Islet precursor cell (in vitro differentiated cells): ENCODE measurements around the gene MED13L.
"Not testable (repeated sequence)": the region's sequence is repeated elsewhere in the genome, so short reads cannot be mapped to it uniquely, and the experiment has no call there.

ENCODE experiments used
- DNase-seq: peaks from one replicate; pipeline ENCODE4 v3.0.0-alpha.2; 2018

Gene MED13L

DNA sequence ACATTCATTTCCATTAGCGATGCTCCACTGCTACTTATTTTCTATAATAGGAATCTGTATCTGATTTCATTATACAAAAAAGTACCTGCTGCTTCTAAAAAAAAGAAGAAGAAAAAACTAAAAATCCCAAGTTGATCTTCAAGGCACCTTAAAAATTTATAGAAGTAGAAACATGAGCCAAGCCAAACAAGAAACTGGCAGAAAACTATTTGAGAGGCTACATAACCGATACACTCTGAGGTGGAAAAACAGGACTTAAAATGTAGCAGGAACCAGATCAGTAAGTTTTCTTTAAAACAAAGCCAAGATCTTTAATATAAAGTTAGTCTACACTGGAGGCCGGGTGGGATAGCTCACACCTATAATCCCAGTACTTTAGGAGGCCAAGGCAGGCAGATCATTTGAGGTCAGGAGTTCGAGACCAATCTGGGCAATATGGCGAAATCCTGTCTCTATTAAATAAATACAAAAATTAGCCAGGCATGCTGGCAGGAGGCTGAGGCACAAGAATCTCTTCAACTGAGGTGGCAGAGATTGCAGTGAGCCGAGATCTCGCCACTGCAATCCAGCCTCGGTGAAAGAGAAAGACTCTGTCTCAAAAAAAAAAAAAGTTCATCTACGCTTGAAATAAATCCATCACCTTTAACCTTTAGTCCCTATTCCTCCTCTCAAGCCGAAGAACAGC lies 278.6 kb downstream of the MED13L start:
- DNase-seq, result no peak

DNA sequence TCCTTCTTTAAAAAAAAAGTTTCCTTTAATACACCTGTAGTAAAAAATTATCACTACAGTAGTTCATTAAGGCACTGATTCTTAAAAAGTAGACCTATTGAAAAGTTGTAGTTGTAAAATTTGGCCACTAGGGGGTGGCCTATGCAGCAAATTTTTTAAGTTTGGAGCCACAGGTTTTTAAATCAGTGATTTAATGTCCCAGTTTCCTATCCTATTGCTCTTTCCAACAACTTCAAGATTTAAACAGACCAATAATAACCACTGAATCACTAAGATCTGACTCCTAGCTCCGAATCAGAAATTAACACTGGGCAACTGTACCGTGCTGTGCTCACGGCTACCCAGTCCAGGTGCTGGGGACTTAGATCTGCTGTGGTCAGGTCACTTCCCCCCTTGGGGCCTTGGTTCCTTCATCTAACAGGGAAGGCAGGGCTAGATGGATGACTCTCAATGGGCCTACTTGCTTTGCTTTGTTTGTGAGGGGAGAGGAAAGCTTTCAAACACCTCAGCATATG lies 279.3 kb downstream of the MED13L start:
- DNase-seq, result peak; percentile 76

DNA sequence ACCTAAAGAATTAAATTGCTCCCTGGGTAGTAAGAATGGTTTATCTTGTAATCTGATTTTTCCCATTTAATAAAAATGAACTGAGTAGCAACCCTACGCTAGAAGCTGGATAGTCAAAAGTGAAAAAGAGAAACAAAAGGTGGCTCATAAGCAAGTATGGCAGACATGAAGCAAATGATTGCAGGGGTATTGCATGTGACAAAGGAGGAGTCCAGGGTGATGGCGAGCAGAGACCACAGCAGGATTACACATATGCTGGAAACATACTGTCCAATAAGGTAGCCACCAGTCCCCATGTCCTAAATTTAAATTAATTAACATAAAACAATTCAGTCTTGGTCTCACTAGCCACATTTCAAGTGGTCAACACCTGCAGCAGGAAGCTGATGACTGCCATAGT lies 283.8 kb downstream of the MED13L start:
- no peak for DNase-seq

DNA sequence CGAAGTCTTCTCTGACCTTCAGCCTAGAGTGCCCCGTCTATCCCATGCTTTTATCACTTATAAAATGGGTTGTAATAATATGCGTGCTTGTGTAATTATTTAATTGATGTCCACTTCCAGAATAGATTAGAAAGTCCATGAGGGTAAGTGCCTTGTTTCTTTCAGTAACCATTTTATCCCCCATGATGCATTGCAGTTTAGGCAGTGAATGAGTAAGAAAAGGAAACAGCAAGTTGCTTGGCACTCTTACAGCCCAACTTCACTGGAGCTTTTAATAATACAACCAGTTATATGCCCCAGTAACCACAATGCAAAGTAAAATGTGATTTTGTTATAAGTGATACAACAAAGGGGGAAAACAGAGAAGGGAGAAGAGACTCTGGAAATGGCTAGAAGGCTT lies 287.3 kb downstream of the MED13L start:
- DNase-seq, result no peak

DNA sequence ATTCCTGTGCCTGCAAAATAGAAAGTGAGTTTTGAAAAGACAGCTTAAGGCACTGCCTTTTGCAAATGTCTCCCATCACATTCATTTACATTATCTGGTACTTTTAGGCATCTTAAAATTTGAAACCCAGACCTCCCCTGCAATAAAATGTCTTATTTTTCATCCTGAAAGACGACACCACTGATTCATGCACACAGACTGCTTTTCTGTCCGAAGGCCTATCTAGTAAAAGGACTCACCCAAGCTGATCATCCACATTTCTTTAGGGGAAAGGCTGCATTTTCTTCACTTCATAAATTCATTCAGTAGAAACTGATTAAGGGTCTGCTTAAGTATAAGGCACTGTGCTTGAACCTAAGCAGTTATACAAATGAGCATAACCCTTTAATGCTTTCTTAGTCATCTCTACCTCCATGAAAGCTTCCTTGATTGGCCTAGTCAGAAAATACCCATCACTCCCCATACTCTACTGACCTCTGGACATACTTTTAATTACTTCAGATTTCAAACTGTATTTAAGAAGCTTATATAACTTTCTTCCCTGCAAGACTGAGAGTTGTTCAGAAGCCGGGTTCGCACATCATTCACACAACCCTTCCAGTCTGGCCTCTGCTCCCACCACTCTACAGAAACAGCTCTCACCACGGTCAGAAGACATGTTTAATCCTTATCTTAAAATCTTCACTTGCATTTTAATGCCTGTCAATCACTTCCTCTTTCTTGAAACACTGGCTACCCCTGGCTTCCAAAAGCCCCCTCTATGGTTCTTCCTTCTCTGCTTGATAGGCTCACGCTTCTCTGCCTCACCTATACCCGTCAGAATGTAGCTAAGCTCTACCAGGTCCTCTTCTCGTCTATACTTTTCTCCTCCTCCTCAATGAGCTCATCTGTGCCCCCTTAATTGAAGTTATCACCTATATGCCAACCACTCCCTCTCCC lies 288.6 kb downstream of the MED13L start:
- DNase-seq, result no peak

DNA sequence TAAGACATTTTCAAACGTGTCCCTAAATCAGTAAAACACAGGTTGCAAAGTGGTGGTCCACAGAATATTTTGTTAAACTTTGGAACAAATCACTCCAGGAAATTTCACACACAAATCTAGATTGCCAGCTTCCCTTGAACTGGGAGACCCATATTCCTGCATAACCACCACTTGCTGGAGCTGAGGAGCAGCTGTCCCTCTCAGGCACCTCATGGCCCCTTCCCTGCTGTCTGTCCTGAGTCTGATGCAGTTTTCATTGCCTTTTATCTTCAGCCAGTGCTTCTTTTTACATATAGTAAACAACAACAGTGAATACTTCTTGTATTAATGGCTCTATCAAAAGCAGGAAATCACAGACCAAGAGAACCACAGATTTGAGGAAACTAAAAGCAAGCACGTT lies 289.3 kb downstream of the MED13L start:
- no peak for DNase-seq

DNA sequence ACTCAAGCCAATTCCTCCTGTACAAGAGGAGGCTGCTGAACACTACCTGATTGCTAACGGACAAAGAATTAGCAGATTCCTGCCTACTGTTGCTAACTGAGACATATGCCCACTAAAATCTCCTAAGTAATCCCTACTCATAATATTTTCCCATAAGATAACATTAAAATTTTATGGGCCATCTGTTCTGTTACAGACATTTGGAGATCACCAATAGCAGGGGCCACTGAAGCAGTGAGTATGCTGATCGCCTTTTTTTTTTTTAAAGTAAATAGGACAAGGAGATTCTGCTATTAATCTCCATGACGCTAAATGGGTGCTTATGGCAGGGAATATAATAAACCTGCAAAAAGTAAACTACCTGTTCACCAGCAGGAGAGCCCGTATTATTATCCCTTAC lies 292.9 kb downstream of the MED13L start:
- DNase-seq, result no peak

DNA sequence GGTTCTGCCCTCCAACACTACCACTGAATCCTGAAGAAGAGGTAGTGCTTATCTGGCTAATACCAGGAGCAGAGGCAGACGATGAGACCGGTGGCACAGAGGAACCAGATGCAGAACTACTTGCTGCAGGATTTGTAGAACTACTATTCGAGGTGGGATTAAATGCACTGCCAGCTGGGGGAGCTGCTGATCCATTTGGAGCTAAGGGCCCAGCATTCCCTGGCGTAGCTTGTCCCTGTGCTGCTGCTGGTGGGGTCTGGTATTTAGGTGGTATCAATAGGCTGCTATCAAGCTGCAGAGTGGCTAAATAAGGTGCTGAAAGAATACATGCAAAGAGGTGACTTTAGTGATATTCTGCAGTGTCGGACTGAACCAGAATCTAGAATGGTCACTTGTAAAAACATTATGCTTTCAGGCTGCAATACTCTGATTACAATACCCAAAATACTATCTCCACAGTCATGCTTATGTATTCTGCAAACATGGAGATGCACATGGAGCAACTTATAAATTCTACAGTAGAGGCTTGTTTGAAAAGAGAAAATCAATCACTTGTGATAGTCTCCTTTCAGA lies 294.2 kb downstream of the MED13L start:
- peak; percentile 87 for DNase-seq

DNA sequence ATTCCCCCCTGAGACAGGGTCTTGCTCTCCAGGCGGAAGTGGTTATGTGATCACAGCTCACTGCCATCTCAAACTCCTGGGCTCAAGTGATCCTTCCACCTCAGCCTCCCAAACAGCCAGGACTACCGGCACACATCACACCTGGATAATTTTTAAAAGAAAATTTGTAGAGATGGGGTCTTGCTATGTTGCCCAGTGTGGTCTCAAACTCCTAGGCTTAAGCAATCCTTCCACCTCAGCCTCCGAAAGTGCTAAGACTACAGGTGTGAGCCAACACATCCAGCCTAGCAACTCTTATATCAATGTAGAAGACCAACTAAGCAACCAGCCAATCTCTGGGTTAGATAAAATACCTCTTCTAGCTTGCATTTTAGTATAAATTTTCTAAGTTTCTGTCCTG lies 297.2 kb downstream of the MED13L start:
- DNase-seq, result no peak

DNA sequence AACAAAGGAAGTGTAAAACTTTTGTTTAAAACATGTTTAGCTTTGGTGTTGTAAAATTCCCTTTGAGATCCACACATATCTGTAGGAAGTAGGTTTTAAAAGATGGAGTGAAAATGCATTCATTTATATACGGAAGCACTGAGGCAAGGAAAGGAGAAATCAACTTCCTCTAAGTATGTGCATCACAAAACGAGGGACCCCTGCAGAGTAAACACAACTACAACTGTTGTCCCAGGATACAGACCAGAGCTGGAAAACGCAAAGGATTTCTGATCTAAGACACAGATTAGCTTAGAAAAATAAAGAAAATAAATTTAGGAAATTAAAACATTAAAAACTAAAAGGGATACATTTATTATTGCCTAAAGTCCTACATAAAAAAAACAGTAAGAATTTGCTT lies 297.6 kb downstream of the MED13L start:
- no peak for DNase-seq

DNA sequence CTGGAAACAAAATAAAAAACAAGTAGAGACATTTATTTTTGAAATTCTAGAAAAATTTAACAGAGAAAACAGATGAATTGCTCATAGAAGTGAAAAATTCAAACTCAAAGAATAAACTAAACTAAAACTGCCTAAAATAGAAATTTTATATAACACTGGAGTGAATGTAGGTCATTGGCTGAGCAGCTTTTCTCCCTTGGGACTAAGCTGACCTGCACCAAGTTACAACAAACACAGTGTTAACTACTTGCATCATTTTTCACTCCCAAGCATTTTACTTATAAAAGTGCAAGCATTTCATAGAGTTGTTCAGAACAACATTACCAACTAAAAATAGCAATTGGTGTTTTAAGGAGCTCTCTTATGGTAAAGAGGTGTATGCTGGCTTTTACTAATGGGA lies 298.1 kb downstream of the MED13L start:
- DNase-seq, result no peak

DNA sequence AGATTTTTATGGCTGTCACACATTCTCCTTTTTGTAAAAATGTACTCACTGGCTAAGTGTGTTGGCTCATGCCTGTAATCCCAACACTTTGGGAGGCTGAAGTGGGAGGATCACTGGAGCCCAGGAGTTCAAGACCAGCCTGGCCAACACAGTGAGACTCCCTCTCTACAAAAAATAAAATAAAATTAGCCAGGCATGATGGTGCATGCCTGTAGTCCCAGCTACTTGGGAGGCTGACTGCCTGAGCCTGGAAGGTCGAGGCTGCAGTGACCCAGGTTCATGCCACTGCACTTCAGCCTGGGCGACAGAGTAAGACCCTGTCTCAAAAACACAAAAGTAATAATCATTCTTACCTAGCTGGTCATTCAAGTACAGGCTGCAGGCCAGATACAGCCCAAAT lies 300.7 kb downstream of the MED13L start:
- not testable (repeated sequence) for DNase-seq

DNA sequence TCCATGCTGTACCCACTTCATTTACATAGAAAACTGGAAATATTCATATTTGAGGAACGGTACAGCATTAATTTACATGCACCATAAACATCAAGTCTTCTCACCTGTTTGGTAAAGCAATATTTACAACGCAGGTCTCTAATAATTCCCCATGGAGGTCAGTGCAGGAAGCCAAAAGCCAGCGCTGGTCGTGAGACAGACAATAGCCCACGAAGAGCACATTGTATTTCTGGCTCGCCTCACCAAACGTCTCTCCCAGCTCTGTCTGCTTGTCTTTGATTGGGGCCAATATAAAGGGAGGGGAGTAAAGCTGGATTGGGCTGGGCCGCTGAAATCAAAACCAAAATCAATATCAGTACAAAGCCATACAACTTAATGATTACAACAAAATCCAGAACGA lies 302.1 kb downstream of the MED13L start:
- no peak for DNase-seq

DNA sequence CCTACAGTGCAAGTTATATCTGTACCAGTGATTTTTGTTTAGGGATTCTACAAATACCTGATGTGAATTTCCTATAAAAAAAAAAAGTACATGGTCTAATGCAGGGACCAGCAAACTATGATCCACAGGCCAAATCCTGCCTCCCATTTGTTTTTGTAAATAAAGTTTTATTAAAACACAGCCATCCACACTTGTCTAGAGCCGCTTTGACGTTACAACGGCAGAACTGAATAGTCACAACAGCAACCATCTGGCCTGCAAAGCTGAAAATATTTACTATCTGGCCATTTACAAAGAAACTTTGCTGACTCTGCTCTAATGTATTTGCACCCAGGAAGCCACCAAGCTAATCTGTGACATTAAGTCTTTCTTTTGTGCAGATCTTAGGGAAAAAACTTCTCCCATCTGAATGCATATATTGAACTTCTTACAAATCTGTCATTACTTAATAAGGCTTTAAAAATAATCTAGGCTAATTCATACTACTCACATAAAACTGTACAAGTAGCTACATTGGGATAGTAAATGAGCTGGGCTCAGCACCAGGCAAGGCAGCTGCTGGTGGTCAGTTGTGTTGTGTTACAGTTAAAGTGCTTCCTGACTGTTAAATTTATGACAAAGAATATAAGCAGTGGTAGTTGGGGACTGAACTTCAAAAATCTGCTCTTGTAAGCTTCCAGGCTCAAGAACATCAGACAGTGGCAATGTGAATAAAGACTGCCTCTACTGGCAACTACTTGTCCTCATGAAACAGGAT lies 303.3 kb downstream of the MED13L start:
- DNase-seq, result no peak

DNA sequence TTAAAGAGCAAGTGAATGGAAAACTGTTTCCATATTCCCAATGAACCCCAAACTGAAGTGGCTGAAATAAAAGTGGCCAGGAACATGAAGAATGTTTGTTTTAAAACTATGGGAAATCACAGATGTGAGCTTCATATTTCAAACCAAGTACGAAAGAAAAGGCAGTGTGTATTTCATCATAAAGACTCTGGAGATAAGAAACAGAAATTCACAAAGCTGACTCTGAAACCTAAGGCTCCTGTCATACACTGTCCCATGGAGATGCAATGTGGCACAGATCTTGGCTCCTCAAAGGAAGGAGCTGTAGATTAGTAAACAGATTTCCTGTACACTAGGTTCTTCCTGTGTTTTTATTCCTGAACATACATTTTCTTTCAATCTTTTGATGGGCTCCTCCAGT lies 304.4 kb downstream of the MED13L start:
- DNase-seq, result no peak

DNA sequence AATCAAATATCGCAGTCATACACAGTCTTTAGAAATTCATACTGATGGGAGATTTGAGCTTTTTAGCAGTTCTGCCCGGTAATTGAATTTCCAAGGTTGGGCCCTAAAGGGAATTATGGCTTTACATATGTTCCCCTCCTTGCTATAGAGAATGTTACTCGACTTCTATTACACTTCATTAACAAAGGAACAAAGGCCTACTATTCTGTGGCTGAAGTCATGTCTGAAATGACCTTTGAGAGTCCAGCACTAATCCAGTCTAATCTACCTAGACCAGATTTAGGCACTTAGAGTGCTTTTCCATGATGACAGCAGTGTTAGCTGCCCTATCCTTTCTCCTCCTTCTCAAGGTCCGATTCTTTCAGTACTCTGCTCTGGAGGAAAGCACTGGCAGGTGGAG lies 305.3 kb downstream of the MED13L start:
- DNase-seq, result no peak

DNA sequence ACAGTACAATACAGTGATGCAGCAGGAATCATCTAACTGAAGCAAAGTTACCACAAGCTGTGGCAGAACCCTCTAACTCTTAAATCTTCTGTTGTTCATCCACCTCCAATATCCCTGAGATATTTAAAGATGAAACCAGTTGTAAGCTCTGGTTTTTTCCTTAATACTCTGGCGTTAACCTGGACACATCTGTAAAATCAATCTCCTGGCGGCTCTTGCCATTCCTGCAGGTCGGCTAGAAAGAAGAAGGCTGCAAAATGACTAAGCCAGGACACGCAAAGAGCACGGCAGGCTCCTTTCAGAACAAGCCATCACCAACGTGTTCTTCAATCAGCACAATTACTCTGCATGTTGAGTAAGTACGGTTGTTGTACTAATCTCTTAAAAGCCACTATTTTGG lies 309.3 kb downstream of the MED13L start:
- DNase-seq, result no peak

DNA sequence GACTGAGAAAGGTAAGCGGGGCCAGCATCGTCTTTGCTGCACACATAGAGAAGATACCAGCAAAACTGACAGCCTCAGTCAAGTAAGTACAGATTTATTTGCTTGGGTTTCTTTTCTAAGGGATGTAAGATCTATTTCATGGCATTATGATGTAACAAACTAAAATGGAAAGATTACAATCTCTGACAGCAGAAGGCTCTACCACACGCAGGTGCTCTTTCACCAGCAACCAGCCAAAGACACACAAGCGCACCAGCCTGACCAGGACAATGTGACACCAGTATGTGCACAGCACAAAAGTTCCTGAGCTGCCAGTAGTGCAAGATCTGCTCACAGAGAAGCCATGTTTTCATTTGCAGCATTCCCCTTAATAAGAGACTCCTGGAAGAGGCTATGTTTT lies 311.1 kb downstream of the MED13L start:
- no peak for DNase-seq

DNA sequence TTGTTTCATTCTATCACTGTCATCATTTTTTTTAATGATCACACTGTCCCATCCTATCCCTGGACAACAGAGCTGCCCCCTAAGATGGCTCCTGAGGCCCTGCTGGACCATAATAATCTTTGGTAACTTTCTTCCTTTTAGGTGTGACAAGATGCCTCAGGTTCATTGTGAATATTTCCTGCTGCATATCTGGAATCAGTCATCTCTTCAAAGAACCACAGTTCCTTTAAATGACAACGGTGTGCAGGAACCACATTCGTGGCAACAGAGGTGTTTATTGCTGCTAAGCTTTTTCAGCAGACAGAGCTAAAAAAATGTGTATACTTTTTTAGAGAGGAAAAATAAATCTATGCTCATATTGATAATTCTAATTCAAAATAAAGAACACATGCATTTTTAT lies 312.9 kb downstream of the MED13L start:
- DNase-seq, result no peak

DNA sequence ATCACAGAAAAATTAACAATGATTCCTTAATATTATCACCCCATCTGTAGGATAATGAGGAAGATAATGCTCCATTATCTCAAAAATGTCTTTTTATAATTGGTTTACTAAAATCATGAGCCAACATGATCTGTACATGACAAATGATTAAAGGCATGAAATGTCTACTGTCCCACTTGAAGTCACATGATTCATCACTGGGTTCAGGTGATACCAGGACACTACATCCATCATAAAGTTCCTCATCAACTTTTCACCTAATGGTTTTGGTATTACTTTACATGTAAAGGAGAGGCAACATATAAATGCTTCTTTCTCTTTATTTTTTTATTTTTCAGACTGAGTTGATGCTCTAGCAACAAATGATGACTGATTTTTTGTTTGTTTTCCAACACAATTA lies 313.3 kb downstream of the MED13L start:
- no peak for DNase-seq

DNA sequence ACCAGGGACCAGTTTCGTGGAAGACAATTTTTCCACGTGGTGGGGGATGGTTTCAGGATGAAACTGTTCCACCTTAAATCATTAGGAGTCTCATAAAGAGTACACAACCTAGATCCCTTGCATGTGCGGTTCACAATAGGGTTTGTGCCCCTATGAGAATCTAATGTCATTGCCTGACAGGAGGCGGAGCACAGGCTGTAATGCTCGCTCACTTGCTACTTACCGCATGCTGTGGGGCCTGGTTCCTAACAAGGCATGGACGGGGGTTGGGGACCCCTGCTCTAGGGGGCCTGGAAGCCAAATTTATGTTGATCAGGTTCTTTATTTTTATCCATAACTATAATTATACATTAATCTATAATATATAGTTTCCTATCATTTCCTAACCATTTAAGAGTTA lies 315.3 kb downstream of the MED13L start:
- DNase-seq, result no peak

DNA sequence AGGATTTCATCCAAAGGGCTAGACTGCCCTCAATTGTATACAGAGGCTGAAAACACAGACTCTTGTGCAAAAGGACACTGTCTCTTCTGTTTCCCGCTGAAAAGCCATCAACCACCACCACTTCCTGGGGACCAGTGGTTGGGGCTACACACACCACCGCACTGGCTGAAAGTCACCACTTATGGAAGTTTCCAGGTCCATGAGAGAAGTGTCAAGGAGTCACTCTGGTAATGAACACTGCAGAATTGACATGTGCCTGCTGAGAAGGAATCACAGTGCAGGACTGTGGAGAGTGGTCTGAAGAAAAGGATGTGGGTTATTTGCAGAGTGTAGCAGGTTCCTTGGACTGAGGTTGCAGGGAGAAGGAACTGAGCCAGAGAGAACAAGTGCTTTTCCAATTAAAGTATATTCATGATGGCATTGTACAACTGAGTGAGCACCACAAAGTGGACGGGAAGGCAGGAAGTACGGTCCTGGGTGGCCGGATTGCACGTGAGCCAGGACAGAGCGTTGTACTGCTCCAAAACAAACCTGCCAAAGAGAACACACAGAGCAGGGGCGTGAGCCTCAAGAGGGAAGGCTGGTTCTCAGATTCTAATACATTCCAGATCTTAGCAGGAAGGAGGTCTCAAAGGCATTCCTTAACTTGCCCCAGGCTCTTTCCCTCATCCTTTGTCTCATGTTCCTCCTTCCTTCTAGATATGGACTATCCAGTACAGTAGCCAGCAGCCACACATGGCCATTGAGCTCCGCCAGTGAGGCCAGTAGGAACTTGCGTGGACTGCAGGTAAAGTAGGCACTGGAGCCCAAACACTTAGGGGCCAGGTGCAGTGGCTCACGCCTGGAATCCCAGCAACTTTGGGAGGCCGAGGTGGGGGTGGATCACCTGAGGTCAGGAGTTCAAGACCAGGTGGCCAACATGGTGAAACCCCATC lies 316.4 kb downstream of the MED13L start:
- DNase-seq, result peak; percentile 77
